HG03280 (cell line): ENCODE results near the gene FUBP1.
A peak's percentile ranks its signal among the peaks of the same experiment; 100 is the strongest.
"Not testable (repeated sequence)": the region's sequence is repeated elsewhere in the genome, so short reads cannot be mapped to it uniquely, and the experiment has no call there.

Source experiments
- ATAC-seq: cut with Tn5 transposase; IDR thresholded peaks from one replicate; pipeline ENCODE4 v1.9.1; 2021; ENCODE audit warnings: mild to moderate bottlenecking, moderate library complexity; ENCODE audit not compliant: unreplicated experiment

The FUBP1 gene

DNA sequence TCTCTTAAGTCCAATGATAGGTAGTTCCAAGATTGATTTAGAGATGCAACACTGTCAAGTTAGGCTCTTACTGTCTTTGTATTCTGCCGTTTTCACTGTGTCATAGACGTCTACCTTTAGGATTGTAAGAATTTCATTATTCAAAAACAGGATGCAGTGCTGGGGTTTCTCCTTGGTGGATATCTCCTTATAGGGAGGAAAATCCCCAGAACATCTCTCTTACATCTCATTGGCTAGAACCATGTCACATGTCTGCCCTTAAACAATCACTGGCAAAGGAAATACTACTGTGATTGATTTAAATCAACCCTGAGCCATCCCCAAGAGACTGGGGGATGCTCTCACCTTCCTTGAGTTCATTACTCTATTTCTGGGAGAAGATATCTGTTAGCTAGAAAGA, 10.9 kb upstream of the FUBP1 start:
- ATAC-seq: no peak

DNA sequence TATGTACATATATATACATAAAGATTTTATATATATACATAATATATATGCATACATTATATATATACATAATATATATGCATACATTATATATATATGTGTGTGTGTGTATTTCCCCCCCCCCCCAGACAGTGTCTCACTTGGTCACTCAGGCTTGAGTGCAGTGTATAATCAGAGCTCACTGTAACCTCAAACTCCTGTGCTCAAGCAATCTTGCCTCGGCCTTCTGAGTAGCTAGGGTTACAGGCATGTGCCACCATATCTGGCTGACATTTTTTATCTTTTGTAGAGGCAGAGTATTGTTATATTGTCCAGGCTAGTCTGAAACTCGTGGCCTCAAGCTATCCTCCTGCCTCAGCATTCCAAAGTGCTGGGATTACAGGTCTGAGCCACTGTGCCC, 9.0 kb upstream of the FUBP1 start:
- no peak for ATAC-seq

DNA sequence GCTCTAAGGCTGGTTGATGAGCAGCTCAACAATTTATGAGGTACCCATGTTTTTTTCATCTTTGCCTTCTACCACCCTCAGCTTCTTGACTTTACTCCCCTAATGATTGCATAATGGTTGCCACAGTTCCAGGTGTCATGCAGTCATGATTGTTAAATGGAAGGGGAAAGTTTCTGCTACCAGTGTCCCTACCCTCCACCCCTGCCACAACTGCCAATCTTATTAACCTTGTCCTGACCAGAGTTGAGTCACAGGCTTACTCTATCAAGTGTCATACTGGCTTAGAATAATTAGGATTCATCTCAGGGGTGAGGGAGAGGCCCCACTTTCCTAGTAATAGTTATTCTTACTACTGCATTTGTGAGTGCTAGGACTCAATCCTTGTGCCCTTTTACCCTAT, 7.9 kb upstream of the FUBP1 start:
- no peak for ATAC-seq

DNA sequence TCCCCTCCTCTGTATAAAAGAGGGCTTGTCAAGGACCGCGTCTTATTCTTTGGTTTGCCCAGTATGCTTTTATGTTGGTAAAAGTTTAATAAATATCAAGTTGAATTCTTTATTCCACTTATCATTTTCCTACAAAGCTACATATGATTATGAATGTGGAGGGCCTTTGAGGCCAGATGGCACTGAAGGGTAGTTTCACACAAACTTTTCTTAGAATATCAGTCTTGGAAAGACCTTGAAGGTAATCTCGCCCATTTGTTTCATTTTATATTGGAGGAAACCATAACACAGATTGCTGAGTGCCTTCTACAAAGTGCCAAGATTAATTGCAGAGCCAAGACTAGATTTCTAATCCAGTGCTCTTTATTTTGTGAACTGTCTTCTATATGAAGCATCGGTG, 5.8 kb upstream of the FUBP1 start:
- no peak for ATAC-seq

DNA sequence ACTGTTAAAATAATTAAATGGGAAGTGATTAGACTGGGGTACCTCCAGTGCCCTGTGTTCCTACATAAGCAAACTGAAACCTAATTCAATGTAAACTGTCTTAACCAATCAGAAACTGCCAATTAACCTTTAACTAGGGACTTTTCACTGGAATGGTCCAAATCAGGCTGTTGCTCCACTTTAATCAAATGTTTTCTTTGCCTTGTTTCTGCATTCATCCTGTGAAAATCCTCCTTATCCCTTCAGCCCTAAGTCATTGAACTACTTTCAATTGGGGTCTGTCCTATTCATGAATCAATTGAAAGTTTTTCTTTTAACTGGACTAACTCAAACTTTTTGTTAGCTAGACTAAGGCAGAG, 5.1 kb upstream of the FUBP1 start:
- no peak for ATAC-seq

DNA sequence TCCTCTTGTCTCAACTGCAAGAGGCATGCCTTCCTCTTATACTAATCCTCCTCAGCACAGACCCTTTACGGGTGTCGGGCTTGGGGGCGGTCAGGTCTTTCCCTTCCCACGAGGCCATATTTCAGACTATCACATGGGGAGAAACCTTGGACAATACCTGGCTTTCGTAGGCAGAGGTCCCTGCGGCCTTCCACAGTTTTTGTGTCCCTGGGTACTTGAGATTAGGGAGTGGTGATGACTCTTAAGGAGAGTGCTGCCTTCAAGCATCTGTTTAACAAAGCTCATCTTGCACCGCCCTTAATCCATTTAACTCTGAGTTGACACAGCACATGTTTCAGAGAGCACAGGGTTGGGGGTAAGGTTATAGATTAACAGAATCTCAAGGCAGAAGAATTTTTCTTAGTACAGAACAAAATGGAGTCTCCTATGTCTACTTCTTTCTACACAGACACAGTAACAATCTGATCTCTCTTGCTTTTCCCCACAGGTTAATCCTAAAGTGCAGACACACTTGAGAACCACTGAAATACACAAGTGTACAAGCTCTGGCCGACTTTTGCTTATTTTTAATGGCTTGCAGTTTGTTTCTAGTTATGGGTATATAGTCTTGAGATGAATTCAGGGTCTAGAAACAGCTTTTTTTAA, 4.6 kb upstream of the FUBP1 start:
- not testable (repeated sequence) for ATAC-seq

DNA sequence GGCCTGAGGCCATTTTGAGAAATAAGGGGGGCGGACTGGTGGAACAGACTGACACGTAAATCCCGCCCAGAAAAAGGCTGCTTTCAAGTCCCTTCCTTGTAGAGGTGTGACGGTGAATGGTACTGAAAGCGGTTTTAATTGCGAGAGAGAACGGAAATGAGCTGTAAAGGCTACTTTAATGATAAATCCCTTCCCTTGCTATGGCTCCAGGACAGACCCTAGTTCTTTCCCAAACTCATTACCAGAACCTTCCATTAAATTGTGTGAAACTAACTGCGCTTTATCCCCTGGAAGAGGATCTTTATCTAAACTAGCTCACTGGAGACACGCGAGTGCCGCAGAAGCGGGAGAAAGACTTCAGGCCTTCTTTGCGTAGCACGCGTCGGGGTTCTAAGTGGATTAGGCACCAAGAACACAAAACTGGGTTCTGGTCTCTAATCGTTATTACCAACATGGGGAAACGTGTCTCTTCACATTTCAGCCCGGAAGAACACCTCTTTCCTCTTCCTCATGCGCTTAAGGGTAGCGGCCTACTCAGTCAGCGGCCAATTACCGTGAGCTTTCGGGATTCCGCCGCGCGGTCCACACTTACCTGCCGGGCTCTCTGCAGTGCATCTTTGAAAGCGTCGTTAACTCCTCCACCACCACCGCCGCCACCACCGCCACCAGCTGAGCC, 441 bp downstream of the FUBP1 start:
- peak; percentile 65 for ATAC-seq

DNA sequence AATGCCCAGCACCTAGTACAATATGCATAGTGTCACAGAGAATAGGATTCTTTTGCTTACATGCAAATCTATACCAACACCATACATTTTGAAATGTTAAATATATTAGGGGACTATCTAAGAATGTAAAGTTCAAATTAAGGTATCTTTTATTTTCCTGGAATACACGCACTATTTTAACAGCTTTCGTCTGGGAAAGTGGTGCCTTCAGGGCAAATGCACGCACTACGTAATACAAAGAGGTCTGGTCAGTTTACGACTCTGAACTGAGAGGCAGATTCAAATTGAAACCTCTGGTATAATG, 931 bp downstream of the FUBP1 start:
- ATAC-seq: peak; percentile 1

DNA sequence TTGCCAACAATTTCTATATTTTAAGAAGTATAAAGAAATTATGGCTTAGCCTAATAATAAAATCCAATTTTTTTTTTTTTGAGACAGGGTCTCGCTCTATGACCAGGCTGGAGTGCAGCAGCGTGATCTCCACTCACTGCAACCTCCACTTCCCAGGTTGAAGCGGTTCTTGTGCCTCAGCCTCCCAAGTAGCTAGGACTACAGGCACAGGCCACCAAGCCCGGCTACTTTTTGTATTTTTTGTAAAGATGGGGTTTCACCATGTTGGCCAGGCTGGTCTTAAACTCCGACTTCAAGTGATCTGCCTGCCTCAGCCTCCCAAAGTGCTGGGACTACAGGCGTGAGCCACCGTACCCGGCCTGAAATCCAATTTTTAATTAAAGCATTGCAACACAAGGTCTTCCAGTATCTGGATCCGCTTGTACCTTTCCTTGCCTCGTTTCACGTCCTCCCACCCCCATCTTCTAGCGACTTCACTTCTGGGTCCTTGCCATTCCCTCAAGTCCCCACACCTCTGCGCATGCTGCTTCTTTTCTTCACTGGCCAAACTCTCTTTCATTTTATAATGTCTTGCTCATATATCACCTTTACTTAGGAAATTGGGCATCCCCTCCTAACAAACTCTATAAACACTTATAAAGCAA, 2.3 kb downstream of the FUBP1 start:
- ATAC-seq: no peak

DNA sequence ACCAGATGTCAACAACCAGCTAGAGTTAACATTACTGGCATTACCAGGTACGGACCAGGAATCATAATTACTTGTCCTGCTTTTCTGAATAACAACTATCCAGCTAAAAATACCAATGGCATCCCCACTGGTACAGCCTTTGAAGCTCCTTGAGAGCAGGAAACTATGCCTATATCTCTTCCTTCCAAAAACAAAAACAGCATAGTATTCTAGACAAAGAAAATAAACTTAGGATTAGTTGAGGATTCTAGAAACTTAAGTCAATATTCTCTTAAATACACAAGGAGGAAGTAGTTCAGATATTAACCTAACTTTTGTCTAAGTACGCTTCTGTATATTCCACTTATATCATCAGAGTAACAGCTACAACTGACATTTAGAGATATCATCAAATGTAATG, 3.0 kb downstream of the FUBP1 start:
- no peak for ATAC-seq

DNA sequence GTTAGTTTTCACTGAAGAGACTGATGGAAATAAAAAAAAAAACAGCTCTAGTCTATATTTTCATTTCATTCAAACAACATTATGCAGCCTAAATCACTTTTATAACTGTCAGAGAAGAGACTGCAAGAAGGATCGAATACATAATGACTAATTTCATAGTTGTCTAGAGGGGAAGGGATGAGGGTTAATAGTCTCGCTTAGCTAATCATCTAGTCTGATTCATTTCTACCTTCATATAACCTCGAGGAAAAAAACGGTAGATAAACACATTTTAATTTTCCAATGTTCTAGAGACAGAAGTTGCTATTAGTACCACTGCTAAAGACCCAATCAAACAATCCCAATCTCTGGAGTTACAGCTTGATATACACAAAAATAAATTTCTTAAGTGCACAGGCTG, 3.5 kb downstream of the FUBP1 start:
- no peak for ATAC-seq

DNA sequence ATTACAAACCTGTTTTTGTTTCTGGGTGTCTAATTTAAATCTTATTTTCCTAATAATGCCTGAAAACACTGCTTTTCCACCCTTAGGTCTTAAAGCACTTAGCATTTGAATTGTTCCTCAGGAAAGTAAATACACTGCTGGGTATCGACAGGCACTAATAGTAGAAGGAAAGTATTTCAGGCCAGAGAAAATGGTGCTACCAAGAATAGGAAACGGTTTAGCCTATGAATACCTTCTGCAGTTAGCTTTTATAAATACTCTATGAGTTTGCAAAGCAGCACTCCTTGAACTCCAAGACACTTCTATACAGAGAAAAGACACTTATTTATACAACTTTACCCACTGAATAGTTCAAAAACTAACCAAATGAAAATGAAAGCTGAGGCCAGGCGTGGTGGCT, 6.8 kb downstream of the FUBP1 start:
- no peak for ATAC-seq

DNA sequence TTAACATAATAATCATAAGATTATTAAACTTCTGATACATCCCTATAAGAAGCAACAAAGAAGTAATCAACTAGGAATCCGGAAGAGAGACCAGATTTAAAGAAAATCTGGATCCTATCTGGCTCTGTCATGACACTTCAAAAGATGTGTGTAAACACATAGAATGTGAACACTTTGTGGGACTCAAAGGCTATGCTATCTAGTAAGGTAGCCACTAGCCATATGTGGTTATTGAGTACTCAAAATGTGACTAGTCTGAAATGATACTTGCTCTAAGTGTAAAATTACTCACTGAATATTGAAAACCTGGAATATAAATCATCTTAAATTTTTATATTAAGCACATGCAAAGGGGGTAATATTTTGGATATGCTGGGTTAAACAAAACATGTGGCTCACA, 8.7 kb downstream of the FUBP1 start:
- ATAC-seq: no peak

DNA sequence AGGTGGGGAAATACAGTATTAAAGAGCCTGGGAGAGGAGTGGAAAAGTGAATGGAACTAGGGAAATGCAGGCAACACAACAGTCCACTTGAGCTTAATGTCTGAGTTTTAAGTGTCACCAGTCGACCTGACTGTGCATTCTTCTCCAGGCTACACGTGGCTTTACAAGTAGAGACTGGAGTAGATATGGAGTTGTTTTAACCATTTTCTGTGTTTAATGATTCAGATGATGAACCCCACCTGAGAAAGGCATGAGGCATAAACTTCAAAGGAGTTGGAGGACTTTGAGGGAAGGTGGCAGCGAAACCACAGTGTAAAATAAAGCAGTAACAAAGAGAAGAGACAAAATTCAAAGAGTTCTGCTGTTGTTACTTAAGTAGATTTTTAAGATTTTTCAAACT, 12.6 kb downstream of the FUBP1 start:
- no peak for ATAC-seq

DNA sequence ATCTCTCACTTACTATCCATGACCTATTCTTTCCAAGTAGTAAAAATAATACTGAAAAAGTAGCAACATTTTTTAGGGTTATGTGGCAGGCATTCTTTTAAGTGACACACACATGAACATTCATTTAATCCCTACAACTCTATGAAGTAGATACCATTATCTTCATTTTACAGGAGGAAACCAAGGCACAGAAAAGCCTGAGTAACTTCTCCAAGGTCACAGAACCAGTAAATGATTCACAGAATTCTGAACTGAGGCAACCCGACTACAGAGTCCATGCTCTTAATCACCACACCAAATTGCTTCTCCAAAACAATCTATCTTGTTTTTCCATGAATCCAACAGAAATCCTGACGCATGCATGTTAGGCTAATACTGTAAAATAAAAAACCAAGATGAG, 17.5 kb downstream of the FUBP1 start:
- ATAC-seq: no peak

DNA sequence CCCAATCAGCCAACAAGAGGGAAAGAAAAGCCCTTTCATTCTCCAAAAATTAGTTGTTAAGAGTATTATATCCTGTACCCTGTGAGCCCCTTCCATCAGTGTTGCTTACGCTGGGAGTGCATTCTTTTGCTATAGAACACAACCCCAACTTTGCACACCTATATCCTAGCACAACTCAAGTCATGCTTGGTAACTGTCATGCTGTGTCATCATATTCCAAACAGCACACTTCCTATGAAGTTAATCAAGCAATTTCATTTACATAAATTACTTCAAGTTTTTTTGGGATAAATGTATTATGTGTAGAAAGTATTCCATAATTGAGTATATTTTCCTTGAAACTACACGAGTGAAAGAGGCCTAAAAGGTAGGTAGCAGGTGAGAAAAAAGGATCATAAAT, 20.0 kb downstream of the FUBP1 start:
- no peak for ATAC-seq

DNA sequence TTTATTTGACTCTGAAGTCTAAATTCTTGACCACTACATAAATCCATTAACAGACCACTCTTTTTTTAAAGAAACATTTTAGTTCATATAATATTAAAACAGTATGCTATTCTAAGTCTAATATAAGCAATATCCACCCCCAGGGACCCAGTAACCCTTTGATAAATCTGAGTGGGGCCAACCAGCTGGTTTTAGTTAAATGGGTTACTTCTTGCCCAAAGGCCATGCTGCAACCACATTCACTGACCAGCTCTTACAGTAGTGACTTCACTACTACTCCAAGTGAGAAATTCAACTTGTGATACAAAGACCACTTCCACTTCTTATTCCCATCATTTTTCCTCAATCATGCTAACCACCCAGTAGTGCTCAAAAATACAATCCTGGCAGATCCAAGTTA, 20.5 kb downstream of the FUBP1 start:
- ATAC-seq: no peak

DNA sequence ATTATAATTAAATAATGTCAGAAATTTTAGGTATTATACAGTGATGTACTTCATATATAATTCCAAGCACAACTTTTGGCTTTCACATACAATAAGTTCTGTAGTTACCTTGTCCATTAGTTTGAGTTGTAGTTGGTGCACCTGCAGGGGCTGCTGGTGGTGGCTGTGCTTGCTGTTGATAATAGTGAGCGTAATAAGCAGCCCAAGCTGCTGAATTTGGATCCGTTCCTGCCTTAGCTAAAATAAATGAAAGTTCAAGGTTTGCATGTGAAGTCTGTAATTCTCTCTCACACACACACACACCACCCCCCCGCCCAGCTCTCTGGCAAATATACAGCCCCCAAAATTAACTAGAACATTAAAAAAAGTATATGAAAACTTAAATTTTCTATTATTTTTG, 22.4 kb downstream of the FUBP1 start:
- ATAC-seq: no peak

DNA sequence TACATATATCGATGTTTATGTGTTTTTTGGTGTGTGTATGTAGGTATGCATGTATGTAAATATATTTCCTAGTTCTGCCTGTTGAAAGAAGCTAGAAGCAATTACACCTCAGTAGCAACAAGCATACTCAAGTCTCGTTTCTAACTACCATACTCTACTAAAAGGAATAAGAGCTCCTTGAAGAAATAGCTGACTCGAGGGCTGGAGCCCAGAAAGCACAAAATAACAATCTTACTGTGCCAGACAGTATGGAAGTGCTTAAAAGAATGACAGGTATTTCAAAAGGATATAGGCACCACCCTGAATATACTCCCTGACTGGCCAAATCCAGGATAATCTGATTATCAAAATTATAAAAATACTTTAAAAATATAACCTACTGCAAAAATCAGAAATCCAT, 23.2 kb downstream of the FUBP1 start:
- no peak for ATAC-seq

DNA sequence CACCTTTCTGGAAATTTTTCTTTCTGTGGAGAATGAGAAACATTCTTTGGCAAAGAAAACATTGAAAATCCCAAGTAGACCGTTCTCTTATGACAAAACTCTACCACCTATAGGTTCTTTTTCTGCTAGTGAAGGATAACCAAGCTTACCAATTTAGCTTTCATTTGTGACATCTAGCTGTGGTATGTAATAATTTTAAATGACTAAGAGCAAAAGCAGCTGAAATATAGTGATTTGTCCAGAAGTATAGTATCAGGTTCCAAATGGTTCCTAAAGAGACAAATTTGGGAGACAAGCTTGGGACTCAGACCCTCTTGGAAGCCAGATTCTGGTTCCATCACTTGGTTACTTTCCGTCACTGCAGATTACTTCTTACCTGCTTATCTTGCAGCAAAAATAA, 24.4 kb downstream of the FUBP1 start:
- no peak for ATAC-seq

DNA sequence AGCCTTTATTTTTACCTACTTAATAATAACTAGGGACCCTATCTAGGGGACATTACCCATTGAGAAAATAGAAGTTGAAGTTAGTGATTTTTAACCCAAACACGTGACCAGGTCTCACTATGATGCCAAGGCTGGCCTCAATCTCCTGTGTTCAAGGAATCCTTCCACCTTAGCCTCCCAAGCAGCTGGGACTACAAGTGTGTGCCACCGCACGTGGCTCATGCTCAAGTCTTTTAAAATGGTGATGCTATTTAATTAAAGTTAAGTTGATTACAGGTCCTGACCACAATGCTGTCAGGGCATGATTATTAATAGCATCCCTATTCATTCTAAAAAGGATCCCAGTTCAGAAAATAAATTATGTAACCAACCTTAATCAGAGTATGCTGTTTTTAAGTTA, 25.0 kb downstream of the FUBP1 start:
- ATAC-seq: no peak

DNA sequence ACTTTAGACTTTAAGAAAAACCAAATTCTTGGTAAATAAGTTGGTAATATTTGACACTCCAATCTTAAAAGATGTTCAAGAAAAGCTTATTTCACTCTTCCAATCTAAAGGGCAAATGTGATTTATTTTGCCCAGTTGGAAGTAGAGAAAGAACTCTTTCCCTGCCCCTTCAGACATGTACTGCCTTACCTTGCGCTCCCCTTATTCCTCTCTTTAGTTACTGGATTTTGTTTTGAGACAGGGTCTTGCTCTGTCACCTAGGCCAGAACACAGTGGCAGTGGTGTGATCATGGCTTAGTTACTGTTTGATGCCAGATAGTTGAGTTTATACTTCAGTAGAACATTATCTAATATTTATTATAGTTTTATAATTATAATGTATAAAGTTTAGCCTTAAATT, 27.5 kb downstream of the FUBP1 start:
- peak; percentile 11 for ATAC-seq

DNA sequence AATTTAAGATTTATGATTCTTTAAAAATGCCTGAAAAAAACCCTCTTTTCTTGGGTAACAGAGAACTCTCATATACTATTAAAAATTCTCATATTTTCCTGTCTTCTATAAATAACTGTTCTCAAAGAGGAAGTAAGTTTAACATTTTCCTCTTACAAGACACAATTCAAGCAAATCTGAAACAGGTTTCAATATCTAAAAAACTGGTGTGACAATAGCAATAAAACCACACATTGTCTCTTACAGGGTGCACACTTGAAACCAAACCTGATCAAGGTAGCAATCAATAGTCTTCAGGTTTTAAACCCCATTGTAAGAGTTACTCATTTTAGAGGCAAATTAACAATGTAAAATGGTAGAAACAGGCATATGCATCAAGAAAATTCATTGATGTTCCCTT, 28.0 kb downstream of the FUBP1 start:
- peak; percentile 53 for ATAC-seq
